Uterus (tissue), 4 donors: ENCODE data around the gene GPRC5D. TPM values are rescaled to one million over a fixed set of nuclear protein-coding genes. Genes with fewer than 3 reads are reported as not detected.

Experiments
- DNase-seq, 2 donors: peaks; one replicate each; pipeline ENCODE4 v3.0.0-alpha.2; 2019 to 2020
- H3K27ac ChIP-seq, 2 donors: fragments of 200-600 bp; sonication (generic); 1 replicate in 1 of 2; 2 replicates in 1 of 2; pipeline ENCODE4 v1.5.1; 2016 to 2018
- H3K27me3 ChIP-seq, 2 donors: fragments of 200-600 bp; sonication (generic); one replicate each; pipeline ENCODE4 v1.5.1; 2018 to 2019; ENCODE audit warnings: control low read depth in 1 of 2
- H3K36me3 ChIP-seq, 2 donors: fragments of 200-600 bp; sonication (generic); one replicate each; pipeline ENCODE4 v1.5.1; 2019; ENCODE audit warnings: control low read depth in 1 of 2
- H3K4me1 ChIP-seq, 2 donors: fragments of 200-600 bp; sonication (generic); one replicate each; pipeline ENCODE4 v1.5.1; 2018 to 2019; ENCODE audit warnings: control low read depth in 1 of 2
- H3K4me3 ChIP-seq, 2 donors: fragments of 200-600 bp; sonication (generic); 1 replicate in 1 of 2; 2 replicates in 1 of 2; pipeline ENCODE4 v1.5.1; 2018 to 2019; ENCODE audit warnings: mild to moderate bottlenecking in 1 of 2
- H3K9me3 ChIP-seq, 2 donors: fragments of 200-600 bp; sonication (generic); one replicate each; pipeline ENCODE4 v1.5.1; 2019; ENCODE audit warnings: control low read depth in 1 of 2
- CTCF ChIP-seq, 4 experiments: fragments of 200-600 bp in 2 of 4; fragments of 450-650 bp in 2 of 4; sonication (generic) in 2 of 4; IDR thresholded peaks; one replicate each; pipeline ENCODE4 v1.5.1; 2016 to 2019; ENCODE audit warnings: antibody characterized with exemption in 4 of 4, mild to moderate bottlenecking in 2 of 4, moderate library complexity in 1 of 4
- POLR2A ChIP-seq, 2 donors: fragments of 450-650 bp; IDR thresholded peaks; one replicate each; pipeline ENCODE4 v1.6.1; 2016; ENCODE audit warnings: antibody characterized with exemption in 2 of 2, mild to moderate bottlenecking in 1 of 2, moderate library complexity in 1 of 2
- intact Hi-C: fragments of 100-400 bp; cut with DNase I; formaldehyde crosslinking; loops from one replicate; pipeline ENCODE4 v1.15.1; 2023; ENCODE audit warnings: low total_unique reads
- total RNA-seq, 4 donors: library from RNA; depleted of rRNA in 3 of 4; stranded (reverse); fragments of >200 nt in 3 of 4; gene quantifications; one replicate each; pipeline versions ENCODE4 v1.1.0 to v1.2.4, GENCODE V29; 2014 to 2023
- donor health status: DM: yes; HTN: yes; CAD: no.

Gene GPRC5D
- total RNA-seq, 4 donors from 2014 or later = not detected

GRCh38 chr12:12986775-12987331 is 34.9 kb upstream of the GPRC5D start:
- Histone ChIP-seq H3K36me3 (no peaks in the 10 kb centered on the region), H3K4me1 (peaks cover 0 to 4% of the 10 kb centered on the region in 2 donors), H3K27ac (no peak overlapping the region), H3K9me3 (no peaks in the 10 kb centered on the region), H3K4me3 (no peak overlapping the region), H3K27me3 (no peaks in the 10 kb centered on the region)
- TF ChIP-seq POLR2A (IDR thresholded peaks at IDR 0.05) (no peak), CTCF (IDR thresholded peaks at IDR 0.05) (no peak)
- intact Hi-C loops = no loop called here
- DNase-seq = no peak

- H3K9me3 ChIP-seq = no peaks in the 10 kb centered on the region
- no peak for DNase-seq
- H3K27ac ChIP-seq = no peak overlapping the region
- TF ChIP-seq CTCF (IDR thresholded peaks at IDR 0.05) (peak in 2 of 4 experiments; percentile 12 to 14), POLR2A (IDR thresholded peaks at IDR 0.05) (no peak)
- H3K27me3 ChIP-seq = no peaks in the 10 kb centered on the region
- no peak overlapping the region for H3K4me3 ChIP-seq
- no peaks in the 10 kb centered on the region for H3K36me3 ChIP-seq
- no peaks in the 10 kb centered on the region for H3K4me1 ChIP-seq
- intact Hi-C loops = no loop called here
Measured at GRCh38 chr12:12985817-12986408, 33.9 kb upstream of the GPRC5D start.

- Histone ChIP-seq H3K4me1 (peaks cover 3 to 6% of the 10 kb centered on the region in 2 donors), H3K27me3 (no peaks in the 10 kb centered on the region), H3K36me3 (no peaks in the 10 kb centered on the region), H3K27ac (no peak overlapping the region), H3K9me3 (no peaks in the 10 kb centered on the region), H3K4me3 (no peak overlapping the region)
- TF ChIP-seq POLR2A (IDR thresholded peaks at IDR 0.05) = no peak
- TF ChIP-seq CTCF (IDR thresholded peaks at IDR 0.05) = no peak
- intact Hi-C loops = no loop called here
- no peak for DNase-seq
Measured at GRCh38 chr12:12984149-12984548, 32.2 kb upstream of the GPRC5D start.

- DNase-seq = peak in 1 of 2 donors; percentile 36
- H3K36me3 ChIP-seq = no peaks in the 10 kb centered on the region
- no peak for TF ChIP-seq POLR2A (IDR thresholded peaks at IDR 0.05)
- TF ChIP-seq CTCF (IDR thresholded peaks at IDR 0.05) = peak; percentile 45 to 67 (median 59)
- H3K4me3 ChIP-seq = no peak overlapping the region
- H3K9me3 ChIP-seq = no peaks in the 10 kb centered on the region
- H3K27ac ChIP-seq = peak overlapping the region in 1 of 2 donors; percentile 17
- intact Hi-C loops = no loop called here
- peaks cover 4 to 6% of the 10 kb centered on the region in 2 donors for H3K4me1 ChIP-seq
- H3K27me3 ChIP-seq = no peaks in the 10 kb centered on the region
Measured at GRCh38 chr12:12983420-12984035, 31.6 kb upstream of the GPRC5D start.

GRCh38 chr12:12982331-12982730 is 30.4 kb upstream of the GPRC5D start:
- H3K27ac ChIP-seq = no peak overlapping the region
- peaks cover 4 to 6% of the 10 kb centered on the region in 2 donors for H3K4me1 ChIP-seq
- no peaks in the 10 kb centered on the region for H3K36me3 ChIP-seq
- DNase-seq = no peak
- TF ChIP-seq CTCF (IDR thresholded peaks at IDR 0.05) (no peak), POLR2A (IDR thresholded peaks at IDR 0.05) (no peak)
- H3K27me3 ChIP-seq = no peaks in the 10 kb centered on the region
- intact Hi-C loops = no loop called here
- H3K9me3 ChIP-seq = no peaks in the 10 kb centered on the region
- no peak overlapping the region for H3K4me3 ChIP-seq
